Neural progenitor cell (in vitro differentiated cells): Measurements from ENCODE around the gene PTPRN2. TPM values are rescaled to one million over a fixed set of nuclear protein-coding genes. Genes with fewer than 3 reads are reported as not detected.

ENCODE experiments used
- DNase-seq: peaks from one replicate; pipeline ENCODE4 v3.0.0-alpha.2; 2016; ENCODE audit warnings: low spot score
- H2AFZ ChIP-seq: fragments of 200-600 bp; sonication (generic); replicated peaks from 2 replicates; pipeline ENCODE4 v1.6.1; 2016; ENCODE audit warnings: antibody characterized with exemption
- H3F3A ChIP-seq: fragments of 200-600 bp; sonication (generic); 2 replicates; pipeline ENCODE4 v1.6.1; 2016; ENCODE audit warnings: antibody characterized with exemption, low read depth
- H3K27ac ChIP-seq: fragments of 200-600 bp; sonication (generic); 2 replicates; pipeline ENCODE4 v1.5.1; 2016; ENCODE audit warnings: mild to moderate bottlenecking
- H3K27me3 ChIP-seq: fragments of 200-600 bp; sonication (generic); 2 replicates; pipeline ENCODE4 v1.6.1; 2016; ENCODE audit warnings: mild to moderate bottlenecking, moderate library complexity
- H3K36me3 ChIP-seq: fragments of 200-600 bp; sonication (generic); 2 replicates; pipeline ENCODE4 v1.5.1; 2016
- H3K4me1 ChIP-seq: fragments of 200-600 bp; sonication (generic); 2 replicates; pipeline ENCODE4 v1.6.1; 2016; ENCODE audit warnings: mixed run types
- H3K4me2 ChIP-seq: fragments of 200-600 bp; sonication (generic); 2 replicates; pipeline ENCODE4 v1.6.1; 2016
- H3K4me3 ChIP-seq: fragments of 200-600 bp; sonication (generic); 2 replicates; pipeline ENCODE4 v1.5.1; 2016
- H3K79me2 ChIP-seq: fragments of 200-600 bp; sonication (generic); 2 replicates; pipeline ENCODE4 v1.6.1; 2016; ENCODE audit warnings: low read depth
- H3K9ac ChIP-seq: fragments of 200-600 bp; sonication (generic); 2 replicates; pipeline ENCODE4 v1.6.1; 2016
- H3K9me3 ChIP-seq: fragments of 200-600 bp; sonication (generic); 2 replicates; pipeline ENCODE4 v1.5.1; 2016; ENCODE audit warnings: low read depth
- H4K20me1 ChIP-seq: fragments of 200-600 bp; sonication (generic); 2 replicates; pipeline ENCODE4 v1.6.1; 2016; ENCODE audit warnings: low read depth
- H3K27ac Mint-ChIP-seq: 3 replicates; pipeline ENCODE4 v1.8.0; 2021; ENCODE audit warnings: mixed read lengths
- H3K27me3 Mint-ChIP-seq: 2 replicates; pipeline ENCODE4 v1.8.0; 2022; ENCODE audit warnings: low read depth, mild to moderate bottlenecking, inconsistent platforms, moderate library complexity, mixed read lengths; ENCODE audit not compliant: insufficient read depth
- H3K36me3 Mint-ChIP-seq: 3 replicates; pipeline ENCODE4 v1.8.0; 2021; ENCODE audit warnings: mixed read lengths
- H3K4me1 Mint-ChIP-seq: 3 replicates; pipeline ENCODE4 v1.8.0; 2021; ENCODE audit warnings: mixed read lengths
- H3K4me3 Mint-ChIP-seq: 3 replicates; pipeline ENCODE4 v1.8.0; 2021; ENCODE audit warnings: mild to moderate bottlenecking, moderate library complexity, mixed read lengths
- H3K9me3 Mint-ChIP-seq: 3 replicates; pipeline ENCODE4 v1.8.0; 2020; ENCODE audit warnings: mixed read lengths
- CTCF ChIP-seq: fragments of 200-600 bp; sonication (generic); IDR thresholded peaks from 2 replicates; pipeline ENCODE4 v1.5.1; 2017; ENCODE audit warnings: antibody characterized with exemption, mild to moderate bottlenecking
- EZH2 ChIP-seq: fragments of 200-600 bp; sonication (generic); IDR thresholded peaks from 2 replicates; pipeline ENCODE4 v1.6.1; 2017; ENCODE audit warnings: antibody characterized with exemption, mild to moderate bottlenecking, moderate library complexity
- EZH2phosphoT487 ChIP-seq: fragments of 200-600 bp; sonication (generic); IDR thresholded peaks from 2 replicates; pipeline ENCODE4 v1.6.1; 2017; ENCODE audit warnings: antibody characterized with exemption
- total RNA-seq: library from RNA; depleted of rRNA; stranded (reverse); fragments of >200 nt; gene quantifications from 2 replicates; pipeline ENCODE4 v1.2.3, GENCODE V29; 2015; ENCODE audit warnings: low replicate concordance

The PTPRN2 gene
- total RNA-seq, 1 donor from 2014 or later, result 3.0 TPM

- Histone ChIP-seq H3K27ac (no peak overlapping the region), H3K4me3 (no peak overlapping the region), H3K27me3 (no peaks in the 10 kb centered on the region), H3K4me1 (peaks cover 8% of the 10 kb centered on the region), H3K9ac (no peak overlapping the region), H3K36me3 (no peaks in the 10 kb centered on the region), H3K4me2 (no peak overlapping the region), H3F3A (no peaks in the 10 kb centered on the region), H3K9me3 (no peaks in the 10 kb centered on the region), H4K20me1 (no peaks in the 10 kb centered on the region), H3K79me2 (no peaks in the 10 kb centered on the region), H2AFZ (peak overlapping the region; percentile 82)
- Mint-ChIP-seq H3K36me3 (no peaks in the 10 kb centered on the region), H3K4me3 (no peak overlapping the region), H3K9me3 (no peaks in the 10 kb centered on the region), H3K27ac (peak overlapping the region; percentile 10), H3K27me3 (peaks cover 2% of the 10 kb centered on the region), H3K4me1 (peaks cover 28% of the 10 kb centered on the region)
- DNase-seq, result no peak
- TF ChIP-seq EZH2phosphoT487, result no peak
- TF ChIP-seq EZH2, result no peak
- TF ChIP-seq CTCF, result no peak
These were observed 726.6 kb downstream of the PTPRN2 start for GRCh38 chr7:157861031-157861491.

- Mint-ChIP-seq H3K9me3 (no peaks in the 10 kb centered on the region), H3K36me3 (no peaks in the 10 kb centered on the region), H3K27ac (peak overlapping the region; percentile 10), H3K4me3 (no peak overlapping the region), H3K27me3 (peaks cover 3% of the 10 kb centered on the region), H3K4me1 (peaks cover 31% of the 10 kb centered on the region)
- DNase-seq, result no peak
- H3K4me2 ChIP-seq, result no peak overlapping the region
- peaks cover 5% of the 10 kb centered on the region for H3F3A ChIP-seq
- H2AFZ ChIP-seq, result no peak overlapping the region
- H4K20me1 ChIP-seq, result no peaks in the 10 kb centered on the region
- H3K4me3 ChIP-seq, result no peak overlapping the region
- no peaks in the 10 kb centered on the region for H3K27me3 ChIP-seq
- no peak overlapping the region for H3K27ac ChIP-seq
- no peak overlapping the region for H3K9ac ChIP-seq
- TF ChIP-seq CTCF, result no peak
- no peak for TF ChIP-seq EZH2phosphoT487
- TF ChIP-seq EZH2, result no peak
- peaks cover 14% of the 10 kb centered on the region for H3K4me1 ChIP-seq
- no peaks in the 10 kb centered on the region for H3K36me3 ChIP-seq
- no peaks in the 10 kb centered on the region for H3K9me3 ChIP-seq
- H3K79me2 ChIP-seq, result no peaks in the 10 kb centered on the region
These were observed 727.2 kb downstream of the PTPRN2 start for GRCh38 chr7:157860406-157860805.

GRCh38 chr7:157859915-157860314 is 727.7 kb downstream of the PTPRN2 start:
- H3K36me3 ChIP-seq, result no peaks in the 10 kb centered on the region
- TF ChIP-seq EZH2phosphoT487, result no peak
- TF ChIP-seq CTCF, result no peak
- TF ChIP-seq EZH2, result no peak
- peaks cover 16% of the 10 kb centered on the region for H3K4me1 ChIP-seq
- H3K9ac ChIP-seq, result no peak overlapping the region
- no peak overlapping the region for H3K4me3 ChIP-seq
- no peak overlapping the region for H2AFZ ChIP-seq
- no peak overlapping the region for H3K4me2 ChIP-seq
- H3K79me2 ChIP-seq, result no peaks in the 10 kb centered on the region
- no peaks in the 10 kb centered on the region for H3K27me3 ChIP-seq
- H3K36me3 Mint-ChIP-seq, result no peaks in the 10 kb centered on the region
- H3F3A ChIP-seq, result peaks cover 5% of the 10 kb centered on the region
- H4K20me1 ChIP-seq, result no peaks in the 10 kb centered on the region
- peaks cover 5% of the 10 kb centered on the region for H3K27me3 Mint-ChIP-seq
- H3K4me3 Mint-ChIP-seq, result no peak overlapping the region
- H3K9me3 Mint-ChIP-seq, result no peaks in the 10 kb centered on the region
- H3K27ac ChIP-seq, result no peak overlapping the region
- no peak for DNase-seq
- H3K9me3 ChIP-seq, result no peaks in the 10 kb centered on the region
- H3K27ac Mint-ChIP-seq, result no peak overlapping the region
- H3K4me1 Mint-ChIP-seq, result peaks cover 31% of the 10 kb centered on the region
